ENCODE data around the gene ANKRD55. TPM values are rescaled to one million over a fixed set of nuclear protein-coding genes. Genes with fewer than 3 reads are reported as not detected.

ANKRD55 gene
- total and polyA plus RNA-seq, 2 donors (not counting 1 experiment from before 2014, with no cell fraction given): 0.07 TPM; not detected in 1

- intact Hi-C loops (cut with micrococcal nuclease): no loop called here
- H3K4me2 ChIP-seq (replicated peaks; ENCODE audit: low read depth, low read length, poor library complexity, severe bottlenecking): no peak overlapping the region
- whole genome bisulfite sequencing (ENCODE audit: insufficient coverage): no CpG with 5 or more reads among the region's 2 CpGs
Observed at GRCh38 chr5:56190497-56190896, 42.6 kb downstream of the ANKRD55 start.

GRCh38 chr5:56185768-56186311, 47.3 kb downstream of the ANKRD55 start:
- intact Hi-C loops (cut with micrococcal nuclease): no loop called here
- Mint-ChIP-seq H3K4me3 (no peak overlapping the region), H3K27me3 (peaks cover 14% of the 10 kb centered on the region), H3K9me3 (ENCODE audit: insufficient read depth) (no peaks in the 10 kb centered on the region), H3K27ac (no peak overlapping the region), H3K4me1 (no peaks in the 10 kb centered on the region)
- Histone ChIP-seq H3K27me3 (replicated peaks in 1 of 4; ENCODE audit: control extremely low read depth in 1 of 4, control insufficient read depth in 3 of 4, insufficient read depth in 4 of 4, low read length in 3 of 4) (peaks cover 0 to 9% (median under 1%) of the 10 kb centered on the region in 4 experiments), H2AFZ (ENCODE audit: insufficient read depth, low read depth, low read length, poor library complexity, severe bottlenecking) (no peak overlapping the region), H4K20me1 (ENCODE audit: control insufficient read depth, insufficient read depth, low read length, poor library complexity, severe bottlenecking) (no peaks in the 10 kb centered on the region), H3K9ac (ENCODE audit: low read length) (no peak overlapping the region), H3K4me2 (replicated peaks; ENCODE audit: low read depth, low read length, poor library complexity, severe bottlenecking) (no peak overlapping the region), H3K4me3 (ENCODE audit: control extremely low read depth in 1 of 5, extremely low read depth in 1 of 5, insufficient read depth in 1 of 5, low read depth in 2 of 5, low read length in 4 of 5) (no peak overlapping the region), H3K27ac (ENCODE audit: low read length in 2 of 2) (no peak overlapping the region), H3K9me3 (ENCODE audit: control extremely low read depth in 1 of 3, control insufficient read depth in 2 of 3, insufficient read depth in 1 of 3, low read length in 2 of 3) (no peaks in the 10 kb centered on the region), H3K36me3 (replicated peaks in 1 of 2; ENCODE audit: control extremely low read depth in 1 of 2, control insufficient read depth in 1 of 2, extremely low read depth in 1 of 2, insufficient read depth in 2 of 2, low read length in 1 of 2) (no peaks in the 10 kb centered on the region), H3K4me1 (ENCODE audit: control insufficient read depth in 2 of 2, insufficient read depth in 2 of 2, low read length in 2 of 2) (no peaks in the 10 kb centered on the region), H3K79me2 (ENCODE audit: control insufficient read depth, insufficient read depth, low read length) (no peaks in the 10 kb centered on the region)
- ChIA-PET CTCF (interaction anchor here (2.1 kb wide), 1 partner anchor 249 kb away, joined by 5 read pairs; no protein-coding TSS in a partner anchor), POLR2A (no interaction called here)
- no peak for TF ChIP-seq CTCF (IDR thresholded peaks at IDR 0.05)
- no peak for TF ChIP-seq EZH2 (IDR thresholded peaks at IDR 0.05; ENCODE audit: borderline replicate concordance, insufficient read depth, low read depth, low read length, poor library complexity, severe bottlenecking)
- 86% methylated on average over 1 of the region's 8 CpGs for WGBS (ENCODE audit: insufficient coverage)
- DNase-seq (no peak), ATAC-seq (ENCODE audit: low read depth) (no peak)

More at GRCh38 chr5:56190497-56190896, 42.6 kb downstream of the ANKRD55 start:
- Mint-ChIP-seq H3K4me1 (no peaks in the 10 kb centered on the region), H3K4me3 (no peak overlapping the region), H3K27ac (no peak overlapping the region), H3K27me3 (peaks cover 12% of the 10 kb centered on the region), H3K9me3 (ENCODE audit: insufficient read depth) (no peaks in the 10 kb centered on the region)
- Histone ChIP-seq H3K79me2 (ENCODE audit: control insufficient read depth, insufficient read depth, low read length) (no peaks in the 10 kb centered on the region), H3K27me3 (replicated peaks in 1 of 4; ENCODE audit: control extremely low read depth in 1 of 4, control insufficient read depth in 3 of 4, insufficient read depth in 4 of 4, low read length in 3 of 4) (no peaks in the 10 kb centered on the region), H3K36me3 (replicated peaks in 1 of 2; ENCODE audit: control extremely low read depth in 1 of 2, control insufficient read depth in 1 of 2, extremely low read depth in 1 of 2, insufficient read depth in 2 of 2, low read length in 1 of 2) (no peaks in the 10 kb centered on the region), H3K9me3 (ENCODE audit: control extremely low read depth in 1 of 3, control insufficient read depth in 2 of 3, insufficient read depth in 1 of 3, low read length in 2 of 3) (no peaks in the 10 kb centered on the region), H3K27ac (ENCODE audit: low read length in 2 of 2) (no peak overlapping the region), H3K9ac (ENCODE audit: low read length) (no peak overlapping the region), H4K20me1 (ENCODE audit: control insufficient read depth, insufficient read depth, low read length, poor library complexity, severe bottlenecking) (no peaks in the 10 kb centered on the region), H3K4me3 (ENCODE audit: control extremely low read depth in 1 of 5, extremely low read depth in 1 of 5, insufficient read depth in 1 of 5, low read depth in 2 of 5, low read length in 4 of 5) (no peak overlapping the region), H3K4me1 (ENCODE audit: control insufficient read depth in 2 of 2, insufficient read depth in 2 of 2, low read length in 2 of 2) (no peaks in the 10 kb centered on the region), H2AFZ (ENCODE audit: insufficient read depth, low read depth, low read length, poor library complexity, severe bottlenecking) (no peak overlapping the region)
- CTCF ChIA-PET: no interaction called here
- no peak for ATAC-seq (ENCODE audit: low read depth)
- POLR2A ChIA-PET: no interaction called here
- TF ChIP-seq CTCF (IDR thresholded peaks at IDR 0.05) (no peak), EZH2 (IDR thresholded peaks at IDR 0.05; ENCODE audit: borderline replicate concordance, insufficient read depth, low read depth, low read length, poor library complexity, severe bottlenecking) (no peak)
- no peak for DNase-seq

All from B cell (primary cell).